ENCODE measurements around the gene TMEM51. TPM values are rescaled to one million over a fixed set of nuclear protein-coding genes. Genes with fewer than 3 reads are reported as not detected.

TMEM51 gene
- total RNA-seq, 4 donors from 2014 or later: 8.5 to 10.3 (median 9.1) TPM

- 64% methylated on average over 3 of the region's 3 CpGs for WGBS, 2 donors
- no peak overlapping the region for H3K4me3 ChIP-seq (ENCODE audit: low read depth, poor library complexity, severe bottlenecking)
- intact Hi-C loops (cut with DNase I; ENCODE audit: low total_unique reads): loop anchor here (10.0 kb wide), 1 partner anchor 123 kb away; no protein-coding TSS in a partner anchor
- TF ChIP-seq POLR2A (IDR thresholded peaks at IDR 0.05): no peak
- TF ChIP-seq, protein P1, sequence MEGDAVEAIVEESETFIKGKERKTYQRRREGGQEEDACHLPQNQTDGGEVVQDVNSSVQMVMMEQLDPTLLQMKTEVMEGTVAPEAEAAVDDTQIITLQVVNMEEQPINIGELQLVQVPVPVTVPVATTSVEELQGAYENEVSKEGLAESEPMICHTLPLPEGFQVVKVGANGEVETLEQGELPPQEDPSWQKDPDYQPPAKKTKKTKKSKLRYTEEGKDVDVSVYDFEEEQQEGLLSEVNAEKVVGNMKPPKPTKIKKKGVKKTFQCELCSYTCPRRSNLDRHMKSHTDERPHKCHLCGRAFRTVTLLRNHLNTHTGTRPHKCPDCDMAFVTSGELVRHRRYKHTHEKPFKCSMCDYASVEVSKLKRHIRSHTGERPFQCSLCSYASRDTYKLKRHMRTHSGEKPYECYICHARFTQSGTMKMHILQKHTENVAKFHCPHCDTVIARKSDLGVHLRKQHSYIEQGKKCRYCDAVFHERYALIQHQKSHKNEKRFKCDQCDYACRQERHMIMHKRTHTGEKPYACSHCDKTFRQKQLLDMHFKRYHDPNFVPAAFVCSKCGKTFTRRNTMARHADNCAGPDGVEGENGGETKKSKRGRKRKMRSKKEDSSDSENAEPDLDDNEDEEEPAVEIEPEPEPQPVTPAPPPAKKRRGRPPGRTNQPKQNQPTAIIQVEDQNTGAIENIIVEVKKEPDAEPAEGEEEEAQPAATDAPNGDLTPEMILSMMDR (IDR thresholded peaks at IDR 0.05): no peak
- DNase-seq (ENCODE audit: low spot score in 2 of 2): no peak
These were observed 1.7 kb upstream of the TMEM51 start for GRCh38 chr1:15151871-15152270.

DNA sequence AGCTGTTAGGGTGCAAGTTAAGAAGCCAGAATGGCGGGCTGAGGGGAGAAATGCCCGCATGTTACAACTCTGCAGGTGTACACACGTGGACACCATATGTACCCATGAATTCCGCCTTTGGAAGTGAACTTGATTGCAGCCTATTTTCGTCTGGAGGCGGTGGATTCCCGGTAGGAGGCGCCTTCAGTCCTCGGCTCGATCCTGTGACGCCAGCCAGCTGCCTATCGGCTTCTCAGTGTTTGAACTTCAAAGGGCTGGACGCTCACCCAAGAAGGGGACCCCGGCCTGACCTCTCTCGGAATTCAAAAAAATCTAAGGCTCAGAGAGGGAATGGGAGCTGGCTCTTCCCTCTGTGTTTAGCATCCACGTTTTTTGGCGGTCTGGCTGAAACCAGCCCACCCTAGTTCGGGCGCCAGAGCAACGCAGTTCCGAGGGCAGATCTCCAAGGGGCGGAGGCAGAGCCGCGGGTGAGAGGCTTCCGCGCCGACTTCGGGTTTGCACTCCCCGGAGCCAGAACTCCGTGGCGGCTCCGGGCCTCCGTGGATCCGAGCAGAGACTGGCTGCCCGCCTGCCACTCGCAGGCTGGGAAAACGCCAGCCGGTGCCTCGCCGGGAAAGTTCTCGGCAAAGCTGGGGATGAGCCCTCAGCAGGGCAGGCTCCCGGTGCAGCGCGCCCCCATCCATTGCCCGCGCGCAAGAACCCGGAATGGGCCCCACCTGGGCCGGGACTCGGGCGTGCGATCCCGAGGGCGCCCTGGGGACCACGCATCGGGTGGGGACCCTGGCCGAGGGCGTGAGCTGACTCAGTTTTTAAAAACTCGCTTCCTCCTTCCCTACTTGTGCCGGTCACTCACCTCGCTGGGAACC lies 996 bp upstream of the TMEM51 start:
- no peak for TF ChIP-seq POLR2A (IDR thresholded peaks at IDR 0.05)
- TF ChIP-seq, protein P1 (IDR thresholded peaks at IDR 0.05): peak in 1 of 3 donors; percentile 26
- peak; percentile 70 to 96 for DNase-seq (ENCODE audit: low spot score in 2 of 2)
- intact Hi-C loops (cut with DNase I; ENCODE audit: low total_unique reads): loop anchor here (10.0 kb wide), 1 partner anchor 122 kb away; no protein-coding TSS in a partner anchor
- H3K4me3 ChIP-seq (ENCODE audit: low read depth, poor library complexity, severe bottlenecking): peak overlapping the region; percentile 36
- 1% methylated on average over 34 to 36 of the region's 61 CpGs for WGBS, 2 donors

- TF ChIP-seq, protein P1 (IDR thresholded peaks at IDR 0.05): no peak
- TF ChIP-seq POLR2A (IDR thresholded peaks at IDR 0.05): no peak
- peak overlapping the region; percentile 36 for H3K4me3 ChIP-seq (ENCODE audit: low read depth, poor library complexity, severe bottlenecking)
- 1% methylated on average over 33 to 70 of the region's 74 CpGs for WGBS, 2 donors
- intact Hi-C loops (cut with DNase I; ENCODE audit: low total_unique reads): loop anchor here (10.0 kb wide), 1 partner anchor 121 kb away; no protein-coding TSS in a partner anchor
- DNase-seq (ENCODE audit: low spot score in 2 of 2): peak in 1 of 2 donors; percentile 89
These were observed 414 bp downstream of the TMEM51 start for GRCh38 chr1:15153842-15154479.

- intact Hi-C loops (cut with DNase I; ENCODE audit: low total_unique reads): loop anchor here (10.0 kb wide), 1 partner anchor 120 kb away; no protein-coding TSS in a partner anchor
These were observed 1.0 kb downstream of the TMEM51 start for GRCh38 chr1:15154480-15155036.

GRCh38 chr1:15155191-15155590 lies 1.6 kb downstream of the TMEM51 start:
- intact Hi-C loops (cut with DNase I; ENCODE audit: low total_unique reads): loop anchor here (10.0 kb wide), 1 partner anchor 120 kb away; no protein-coding TSS in a partner anchor
- TF ChIP-seq, protein P1 (IDR thresholded peaks at IDR 0.05): no peak
- no peak for TF ChIP-seq POLR2A (IDR thresholded peaks at IDR 0.05)
- DNase-seq (ENCODE audit: low spot score in 2 of 2): no peak
- no peak overlapping the region for H3K4me3 ChIP-seq (ENCODE audit: low read depth, poor library complexity, severe bottlenecking)
- 87 to 94% methylated on average over 5 of the region's 5 CpGs for WGBS, 2 donors

More at GRCh38 chr1:15154480-15155036, 1.0 kb downstream of the TMEM51 start:
- peak in 1 of 2 donors; percentile 86 for DNase-seq (ENCODE audit: low spot score in 2 of 2)
- no peak overlapping the region for H3K4me3 ChIP-seq (ENCODE audit: low read depth, poor library complexity, severe bottlenecking)
- WGBS, 2 donors: 7% methylated on average over 27 to 34 of the region's 37 CpGs
- TF ChIP-seq, protein P1 (IDR thresholded peaks at IDR 0.05): no peak
- TF ChIP-seq POLR2A (IDR thresholded peaks at IDR 0.05): no peak

Data from lower leg skin (tissue), 4 donors.